ENCODE results near the gene SMIM22. TPM values are rescaled to one million over a fixed set of nuclear protein-coding genes. Genes with fewer than 3 reads are reported as not detected.

SMIM22 gene
- total RNA-seq, 1 experiment from 2014 or later: not detected

DNA sequence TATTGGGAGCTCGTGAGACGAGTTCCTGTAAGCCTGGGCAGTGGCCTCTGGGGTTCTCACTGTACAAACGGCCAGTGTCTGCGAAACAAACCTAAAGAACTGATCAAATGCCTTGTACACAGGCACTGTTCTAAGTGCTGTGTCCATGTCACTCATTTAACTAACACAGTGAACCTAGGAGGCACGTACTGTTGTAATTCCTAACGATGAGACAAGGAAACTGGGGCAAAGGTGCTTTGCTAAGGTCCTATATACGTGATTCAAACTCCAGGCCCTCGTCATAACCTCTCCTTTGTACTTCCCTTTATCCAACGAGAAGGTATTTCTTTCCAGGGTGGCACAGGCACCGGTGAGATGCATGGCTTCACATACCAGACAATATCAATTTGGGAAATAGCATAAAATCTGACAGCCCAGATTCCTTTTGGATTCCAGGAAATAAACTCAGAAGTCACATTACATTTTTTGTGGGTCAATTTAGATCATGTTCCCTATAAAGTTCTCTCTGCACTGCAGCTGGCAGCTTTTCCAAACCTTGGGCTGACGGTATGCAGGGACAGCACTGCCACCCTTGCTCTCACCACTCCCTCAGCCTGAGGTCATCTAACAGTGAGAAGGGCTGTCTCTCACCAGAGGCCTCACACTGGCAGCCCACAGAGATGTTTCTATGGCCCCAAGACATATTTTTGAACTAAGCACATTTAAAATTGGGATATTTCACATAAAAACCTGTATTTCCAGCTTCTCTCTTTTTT lies 33.6 kb downstream of the SMIM22 start:
- Histone ChIP-seq H3K9ac (ENCODE audit: low read length) (no peak overlapping the region), H2AFZ (ENCODE audit: low read length) (no peak overlapping the region), H3K9me2 (replicated peaks; ENCODE audit: insufficient read depth, low read length) (no peaks in the 10 kb centered on the region), H3K36me3 (ENCODE audit: insufficient read depth, low read length) (peaks cover 42% of the 10 kb centered on the region), H3K4me3 (ENCODE audit: low read length) (no peak overlapping the region), H3K9me3 (ENCODE audit: low read length) (no peaks in the 10 kb centered on the region), H4K20me1 (ENCODE audit: insufficient read depth, low read depth, low read length) (0 out of 2 replicates have a peak, but pooled peaks cover 6% of the 10 kb centered on the region), H3K27me3 (ENCODE audit: low read length) (no peaks in the 10 kb centered on the region), H3K4me1 (ENCODE audit: low read length) (no peaks in the 10 kb centered on the region), H3K79me2 (ENCODE audit: low read length) (peaks cover 5% of the 10 kb centered on the region), H3K27ac (ENCODE audit: low read length) (no peak overlapping the region), H3K4me2 (ENCODE audit: low read depth, low read length, poor library complexity, severe bottlenecking) (no peak overlapping the region)
- DNase-seq: no peak

DNA sequence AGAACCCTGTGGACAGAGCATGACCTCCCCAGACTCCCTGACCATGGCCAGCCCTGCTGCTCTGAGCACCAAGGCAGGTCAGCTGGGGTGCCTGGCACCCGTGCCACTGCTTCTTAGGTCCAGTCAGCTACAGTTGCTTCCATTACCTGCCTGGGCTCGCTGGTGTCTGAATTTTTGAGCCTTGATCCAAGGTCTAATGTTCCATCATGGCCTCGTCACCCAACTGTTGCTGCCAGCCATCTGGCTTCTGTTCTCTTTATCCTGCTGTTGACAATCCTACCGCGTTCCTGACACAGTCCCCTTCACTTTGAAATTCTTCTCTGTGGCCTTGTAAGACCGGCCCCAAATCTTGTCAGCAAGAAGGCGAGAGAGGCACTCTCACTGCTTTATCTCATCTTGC lies 35.2 kb downstream of the SMIM22 start:
- no peaks in the 10 kb centered on the region for H3K9me3 ChIP-seq (ENCODE audit: low read length)
- DNase-seq: no peak
- peaks cover 19% of the 10 kb centered on the region for H3K79me2 ChIP-seq (ENCODE audit: low read length)
- H3K27ac ChIP-seq (ENCODE audit: low read length): no peak overlapping the region
- H4K20me1 ChIP-seq (ENCODE audit: insufficient read depth, low read depth, low read length): 0 out of 2 replicates have a peak, but pooled peaks cover 6% of the 10 kb centered on the region
- H2AFZ ChIP-seq (ENCODE audit: low read length): no peak overlapping the region
- H3K4me1 ChIP-seq (ENCODE audit: low read length): no peaks in the 10 kb centered on the region
- no peak overlapping the region for H3K4me2 ChIP-seq (ENCODE audit: low read depth, low read length, poor library complexity, severe bottlenecking)
- no peak overlapping the region for H3K4me3 ChIP-seq (ENCODE audit: low read length)
- no peaks in the 10 kb centered on the region for H3K27me3 ChIP-seq (ENCODE audit: low read length)
- no peaks in the 10 kb centered on the region for H3K9me2 ChIP-seq (replicated peaks; ENCODE audit: insufficient read depth, low read length)
- H3K36me3 ChIP-seq (ENCODE audit: insufficient read depth, low read length): peaks cover 47% of the 10 kb centered on the region
- no peak overlapping the region for H3K9ac ChIP-seq (ENCODE audit: low read length)

- Histone ChIP-seq H3K27me3 (ENCODE audit: low read length) (no peaks in the 10 kb centered on the region), H3K79me2 (ENCODE audit: low read length) (peaks cover 26% of the 10 kb centered on the region), H3K27ac (ENCODE audit: low read length) (no peak overlapping the region), H3K9me3 (ENCODE audit: low read length) (no peaks in the 10 kb centered on the region), H3K4me2 (ENCODE audit: low read depth, low read length, poor library complexity, severe bottlenecking) (no peak overlapping the region), H3K36me3 (ENCODE audit: insufficient read depth, low read length) (peaks cover 50% of the 10 kb centered on the region), H3K9ac (ENCODE audit: low read length) (no peak overlapping the region), H3K4me3 (ENCODE audit: low read length) (no peak overlapping the region), H3K9me2 (replicated peaks; ENCODE audit: insufficient read depth, low read length) (no peaks in the 10 kb centered on the region), H2AFZ (ENCODE audit: low read length) (no peak overlapping the region), H4K20me1 (ENCODE audit: insufficient read depth, low read depth, low read length) (0 out of 2 replicates have a peak, but pooled peaks cover 6% of the 10 kb centered on the region), H3K4me1 (ENCODE audit: low read length) (no peaks in the 10 kb centered on the region)
- no peak for DNase-seq
These were observed 36.4 kb downstream of the SMIM22 start for GRCh38 chr16:4831616-4832015.

DNA sequence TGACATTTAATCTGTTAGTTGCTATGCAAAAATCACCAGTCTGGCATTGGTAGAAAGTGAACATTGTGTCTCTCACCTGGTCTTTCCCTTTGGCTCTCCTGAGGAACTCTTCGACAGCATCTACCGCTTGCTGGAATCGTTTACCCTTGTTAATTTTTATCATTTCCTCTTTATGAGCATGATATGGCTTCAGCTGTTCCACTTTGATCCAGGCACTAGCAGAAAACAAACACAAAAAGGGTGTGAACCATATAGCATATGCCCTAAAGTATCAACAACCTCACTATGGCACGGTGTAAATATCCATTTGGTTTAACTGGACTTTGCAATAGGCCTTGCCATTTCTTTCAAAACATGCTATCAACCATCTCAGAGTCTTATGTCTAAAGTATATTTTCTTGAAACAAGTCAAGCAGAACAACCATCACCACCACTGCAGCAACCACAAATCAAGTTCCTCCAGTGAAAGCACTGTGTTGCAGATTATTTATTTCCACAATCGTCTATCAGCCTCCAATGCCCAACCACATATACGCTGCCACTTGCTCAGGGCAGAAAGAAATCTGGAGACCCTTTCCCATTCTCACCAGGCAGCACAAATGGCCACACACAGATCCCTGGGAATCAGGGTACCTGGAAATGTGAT lies 37.7 kb downstream of the SMIM22 start:
- 0 out of 2 replicates have a peak, but pooled peaks cover 6% of the 10 kb centered on the region for H4K20me1 ChIP-seq (ENCODE audit: insufficient read depth, low read depth, low read length)
- H3K9me3 ChIP-seq (ENCODE audit: low read length): no peaks in the 10 kb centered on the region
- no peaks in the 10 kb centered on the region for H3K27me3 ChIP-seq (ENCODE audit: low read length)
- H3K9me2 ChIP-seq (replicated peaks; ENCODE audit: insufficient read depth, low read length): no peaks in the 10 kb centered on the region
- H3K79me2 ChIP-seq (ENCODE audit: low read length): peaks cover 30% of the 10 kb centered on the region
- no peak overlapping the region for H3K4me2 ChIP-seq (ENCODE audit: low read depth, low read length, poor library complexity, severe bottlenecking)
- H3K36me3 ChIP-seq (ENCODE audit: insufficient read depth, low read length): peaks cover 55% of the 10 kb centered on the region
- H2AFZ ChIP-seq (ENCODE audit: low read length): no peak overlapping the region
- no peak overlapping the region for H3K27ac ChIP-seq (ENCODE audit: low read length)
- H3K4me3 ChIP-seq (ENCODE audit: low read length): no peak overlapping the region
- DNase-seq: no peak
- H3K9ac ChIP-seq (ENCODE audit: low read length): no peak overlapping the region
- no peaks in the 10 kb centered on the region for H3K4me1 ChIP-seq (ENCODE audit: low read length)

GRCh38 chr16:4833584-4833983 lies 38.4 kb downstream of the SMIM22 start:
- Histone ChIP-seq H4K20me1 (ENCODE audit: insufficient read depth, low read depth, low read length) (0 out of 2 replicates have a peak, but pooled peaks cover 6% of the 10 kb centered on the region), H3K9me3 (ENCODE audit: low read length) (no peaks in the 10 kb centered on the region), H3K4me1 (ENCODE audit: low read length) (no peaks in the 10 kb centered on the region), H3K36me3 (ENCODE audit: insufficient read depth, low read length) (peaks cover 52% of the 10 kb centered on the region), H2AFZ (ENCODE audit: low read length) (no peak overlapping the region), H3K79me2 (ENCODE audit: low read length) (peaks cover 30% of the 10 kb centered on the region), H3K9ac (ENCODE audit: low read length) (no peak overlapping the region), H3K4me3 (ENCODE audit: low read length) (no peak overlapping the region), H3K27ac (ENCODE audit: low read length) (no peak overlapping the region), H3K9me2 (replicated peaks; ENCODE audit: insufficient read depth, low read length) (no peaks in the 10 kb centered on the region), H3K4me2 (ENCODE audit: low read depth, low read length, poor library complexity, severe bottlenecking) (no peak overlapping the region), H3K27me3 (ENCODE audit: low read length) (no peaks in the 10 kb centered on the region)
- no peak for DNase-seq

- Histone ChIP-seq H3K4me2 (ENCODE audit: low read depth, low read length, poor library complexity, severe bottlenecking) (no peak overlapping the region), H3K9me2 (replicated peaks; ENCODE audit: insufficient read depth, low read length) (no peaks in the 10 kb centered on the region), H3K36me3 (ENCODE audit: insufficient read depth, low read length) (peaks cover 59% of the 10 kb centered on the region), H2AFZ (ENCODE audit: low read length) (no peak overlapping the region), H3K27me3 (ENCODE audit: low read length) (no peaks in the 10 kb centered on the region), H3K4me1 (ENCODE audit: low read length) (no peaks in the 10 kb centered on the region), H4K20me1 (ENCODE audit: insufficient read depth, low read depth, low read length) (0 out of 2 replicates have a peak, but pooled peaks cover 6% of the 10 kb centered on the region), H3K4me3 (ENCODE audit: low read length) (no peak overlapping the region), H3K27ac (ENCODE audit: low read length) (no peak overlapping the region), H3K79me2 (ENCODE audit: low read length) (peaks cover 35% of the 10 kb centered on the region), H3K9ac (ENCODE audit: low read length) (no peak overlapping the region), H3K9me3 (ENCODE audit: low read length) (no peaks in the 10 kb centered on the region)
- DNase-seq: no peak
These were observed 41.6 kb downstream of the SMIM22 start for GRCh38 chr16:4836727-4837126.

DNA sequence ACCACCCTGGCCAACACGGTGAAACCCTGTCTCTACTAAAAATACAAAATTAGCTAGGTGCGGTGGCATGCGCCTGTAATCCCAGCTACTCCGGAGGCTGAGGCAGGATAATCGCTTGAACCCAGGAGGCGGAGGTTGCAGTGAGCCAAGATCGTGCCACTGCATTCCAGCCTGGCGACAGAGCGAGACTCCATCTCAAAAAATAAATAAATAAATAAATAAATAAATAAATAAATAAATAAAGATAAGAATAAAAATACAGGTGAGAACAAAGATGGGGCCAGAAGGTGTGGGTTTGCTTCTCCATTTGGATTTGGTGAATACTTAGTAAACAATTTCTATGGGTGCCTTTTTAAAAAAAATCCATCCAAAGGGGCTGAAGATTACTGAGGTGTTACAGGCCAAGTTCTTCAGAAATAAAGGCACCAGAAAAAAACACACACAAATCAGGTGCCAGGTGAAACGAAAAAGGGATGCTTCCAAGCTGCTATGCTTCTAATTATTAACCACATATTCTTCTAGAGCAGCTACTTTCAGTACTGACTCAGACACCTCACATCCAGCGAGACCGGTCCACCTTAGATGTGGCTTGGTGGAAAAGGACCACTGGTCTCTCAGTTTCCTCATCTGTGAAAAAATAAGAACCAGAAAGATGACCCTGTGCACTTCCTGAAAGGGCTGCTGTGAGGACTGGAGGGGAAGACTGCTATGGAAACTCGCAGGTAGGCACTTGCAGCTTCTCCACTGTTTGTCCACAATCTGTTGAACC lies 42.7 kb downstream of the SMIM22 start:
- no peak for DNase-seq
- Histone ChIP-seq H3K9me2 (replicated peaks; ENCODE audit: insufficient read depth, low read length) (no peaks in the 10 kb centered on the region), H3K27me3 (ENCODE audit: low read length) (no peaks in the 10 kb centered on the region), H3K4me3 (ENCODE audit: low read length) (no peak overlapping the region), H3K9me3 (ENCODE audit: low read length) (no peaks in the 10 kb centered on the region), H3K4me1 (ENCODE audit: low read length) (no peaks in the 10 kb centered on the region), H3K79me2 (ENCODE audit: low read length) (peaks cover 37% of the 10 kb centered on the region), H3K27ac (ENCODE audit: low read length) (no peak overlapping the region), H4K20me1 (ENCODE audit: insufficient read depth, low read depth, low read length) (0 out of 2 replicates have a peak, but pooled peaks cover 5% of the 10 kb centered on the region), H3K4me2 (ENCODE audit: low read depth, low read length, poor library complexity, severe bottlenecking) (no peak overlapping the region), H3K36me3 (ENCODE audit: insufficient read depth, low read length) (peaks cover 52% of the 10 kb centered on the region), H2AFZ (ENCODE audit: low read length) (no peak overlapping the region), H3K9ac (ENCODE audit: low read length) (no peak overlapping the region)

- no peak overlapping the region for H3K4me2 ChIP-seq (ENCODE audit: low read depth, low read length, poor library complexity, severe bottlenecking)
- peaks cover 49% of the 10 kb centered on the region for H3K36me3 ChIP-seq (ENCODE audit: insufficient read depth, low read length)
- no peak for DNase-seq
- no peaks in the 10 kb centered on the region for H3K9me3 ChIP-seq (ENCODE audit: low read length)
- H3K27me3 ChIP-seq (ENCODE audit: low read length): no peaks in the 10 kb centered on the region
- H2AFZ ChIP-seq (ENCODE audit: low read length): no peak overlapping the region
- H3K4me3 ChIP-seq (ENCODE audit: low read length): no peak overlapping the region
- H4K20me1 ChIP-seq (ENCODE audit: insufficient read depth, low read depth, low read length): no peaks in the 10 kb centered on the region
- H3K9ac ChIP-seq (ENCODE audit: low read length): no peak overlapping the region
- no peaks in the 10 kb centered on the region for H3K4me1 ChIP-seq (ENCODE audit: low read length)
- no peak overlapping the region for H3K27ac ChIP-seq (ENCODE audit: low read length)
- peaks cover 39% of the 10 kb centered on the region for H3K79me2 ChIP-seq (ENCODE audit: low read length)
- no peaks in the 10 kb centered on the region for H3K9me2 ChIP-seq (replicated peaks; ENCODE audit: insufficient read depth, low read length)
These were observed 44.8 kb downstream of the SMIM22 start for GRCh38 chr16:4839942-4840341.
